SK-N-SH treated with all-trans-retinoic acid at 6 μM for 48 hours (cell line): ENCODE measurements around the gene SPRED1.
"Not testable (repeated sequence)": the region's sequence is repeated elsewhere in the genome, so short reads cannot be mapped to it uniquely, and the experiment has no call there.

Experiments used
- ATAC-seq: fragments of 200-7000 bp; cut with Tn5 transposase; 3 replicates; pipeline ENCODE4 v1.9.1; 2020; ENCODE audit warnings: mild to moderate bottlenecking, moderate library complexity
- ARNTL ChIP-seq: fragments of 450-650 bp; formaldehyde crosslinking; IDR thresholded peaks from 2 replicates; pipeline ENCODE4 v1.5.0; 2020; ENCODE audit warnings: low read depth, mild to moderate bottlenecking, moderate library complexity, borderline replicate concordance
- BACH2 ChIP-seq: fragments of 250-450 bp; sonication (Bioruptor Pico); IDR thresholded peaks from 2 replicates; pipeline ENCODE4 v1.9.0; 2021; ENCODE audit warnings: mild to moderate bottlenecking, borderline replicate concordance
- CREB5 ChIP-seq: fragments of 250-450 bp; sonication (Bioruptor Pico); IDR thresholded peaks from 2 replicates; pipeline ENCODE4 v1.5.1; 2020; ENCODE audit warnings: low read depth, mild to moderate bottlenecking, moderate library complexity
- CSDC2 ChIP-seq: fragments of 250-450 bp; sonication (Bioruptor Pico); IDR thresholded peaks from 2 replicates; pipeline ENCODE4 v1.5.0; 2020; ENCODE audit warnings: mild to moderate bottlenecking, moderate library complexity
- CSRNP3 ChIP-seq: fragments of 250-450 bp; sonication (Bioruptor Pico); IDR thresholded peaks from 2 replicates; pipeline ENCODE4 v1.5.1; 2021; ENCODE audit warnings: mild to moderate bottlenecking, moderate library complexity
- ESRRG ChIP-seq: fragments of 250-450 bp; sonication (Bioruptor Pico); IDR thresholded peaks from 2 replicates; pipeline ENCODE4 v1.6.1; 2021; ENCODE audit warnings: mild to moderate bottlenecking
- GLIS3 ChIP-seq: fragments of 250-450 bp; sonication (Bioruptor Pico); IDR thresholded peaks from 2 replicates; pipeline ENCODE4 v1.5.0; 2020; ENCODE audit warnings: mild to moderate bottlenecking, moderate library complexity
- ISL1 ChIP-seq: fragments of 250-450 bp; sonication (Bioruptor Pico); IDR thresholded peaks from 2 replicates; pipeline ENCODE4 v2.1.2; 2022; ENCODE audit warnings: mild to moderate bottlenecking, moderate library complexity
- PPARA ChIP-seq: fragments of 250-450 bp; sonication (Bioruptor Pico); IDR thresholded peaks from 2 replicates; pipeline ENCODE4 v1.5.0; 2020; ENCODE audit warnings: mild to moderate bottlenecking, borderline replicate concordance
- RARB ChIP-seq: fragments of 250-450 bp; sonication (Bioruptor Pico); IDR thresholded peaks from 2 replicates; pipeline ENCODE4 v1.8.0; 2021; ENCODE audit warnings: mild to moderate bottlenecking, moderate library complexity
- SNAI2 ChIP-seq: fragments of 250-450 bp; sonication (Bioruptor Pico); IDR thresholded peaks from 2 replicates; pipeline ENCODE4 v1.5.0; 2020; ENCODE audit warnings: mild to moderate bottlenecking, moderate library complexity
- TCF4 ChIP-seq: fragments of 250-450 bp; sonication (Bioruptor Pico); IDR thresholded peaks from 2 replicates; pipeline ENCODE4 v1.8.0; 2021; ENCODE audit warnings: mild to moderate bottlenecking, moderate library complexity, borderline replicate concordance
- TOX ChIP-seq: fragments of 250-450 bp; sonication (Bioruptor Pico); IDR thresholded peaks from 2 replicates; pipeline ENCODE4 v1.8.0; 2021; ENCODE audit warnings: mild to moderate bottlenecking, moderate library complexity, borderline replicate concordance
- ZC3H10 ChIP-seq: fragments of 250-450 bp; sonication (Bioruptor Pico); IDR thresholded peaks from 2 replicates; pipeline ENCODE4 v1.5.1; 2021; ENCODE audit warnings: mild to moderate bottlenecking, moderate library complexity
- ZFP3 ChIP-seq: fragments of 250-450 bp; sonication (Bioruptor Pico); IDR thresholded peaks from 2 replicates; pipeline ENCODE4 v1.5.0; 2020; ENCODE audit warnings: mild to moderate bottlenecking, moderate library complexity
- ZNF565 ChIP-seq: fragments of 450-650 bp; formaldehyde crosslinking; conservative IDR thresholded peaks from 2 replicates; pipeline ENCODE4 v1.5.0; 2020; ENCODE audit warnings: low read depth, mild to moderate bottlenecking, moderate library complexity
- ZNF70 ChIP-seq: fragments of 450-650 bp; formaldehyde crosslinking; IDR thresholded peaks from 2 replicates; pipeline ENCODE4 v1.5.0; 2020; ENCODE audit warnings: mild to moderate bottlenecking, moderate library complexity
- ZNF8 ChIP-seq: fragments of 450-650 bp; formaldehyde crosslinking; IDR thresholded peaks from 2 replicates; pipeline ENCODE4 v1.5.0; 2020; ENCODE audit warnings: mild to moderate bottlenecking, moderate library complexity
- TF ChIP-seq, protein P1 (sequence below): fragments of 250-450 bp; sonication (Bioruptor Pico); IDR thresholded peaks from 2 replicates; pipeline ENCODE4 v1.5.0; 2020; ENCODE audit warnings: mild to moderate bottlenecking, moderate library complexity

SPRED1 gene

GRCh38 chr15:38263996-38264395 is 11.4 kb downstream of the SPRED1 start:
- no peak for TF ChIP-seq ZFP3 (CRISPR knock-in tag)
- TF ChIP-seq ISL1 (CRISPR knock-in tag), result peak; percentile 36; the same call in 1 of the 2 replicates
- peak; percentile 50 for ATAC-seq

- no peak for TF ChIP-seq TCF4
- no peak for TF ChIP-seq ZNF8 (CRISPR knock-in tag)
- TF ChIP-seq RARB (CRISPR knock-in tag), result no peak
- no peak for TF ChIP-seq ISL1 (CRISPR knock-in tag)
- TF ChIP-seq ARNTL, result no peak
- no peak for TF ChIP-seq ZC3H10 (CRISPR knock-in tag)
- TF ChIP-seq GLIS3 (CRISPR knock-in tag), result no peak
- no peak for TF ChIP-seq CSRNP3 (CRISPR knock-in tag)
- no peak for TF ChIP-seq ZFP3 (CRISPR knock-in tag)
- no peak for TF ChIP-seq CREB5 (CRISPR knock-in tag)
- no peak for TF ChIP-seq SNAI2 (CRISPR knock-in tag)
- no peak for TF ChIP-seq BACH2
- no peak for TF ChIP-seq ZNF70 (CRISPR knock-in tag)
- TF ChIP-seq ESRRG (CRISPR knock-in tag), result no peak
- no peak for TF ChIP-seq PPARA (CRISPR knock-in tag)
- no peak for TF ChIP-seq ZNF565 (CRISPR knock-in tag)
- peak; percentile 64 for ATAC-seq
Measured at GRCh38 chr15:38266247-38266986, 13.8 kb downstream of the SPRED1 start.

DNA sequence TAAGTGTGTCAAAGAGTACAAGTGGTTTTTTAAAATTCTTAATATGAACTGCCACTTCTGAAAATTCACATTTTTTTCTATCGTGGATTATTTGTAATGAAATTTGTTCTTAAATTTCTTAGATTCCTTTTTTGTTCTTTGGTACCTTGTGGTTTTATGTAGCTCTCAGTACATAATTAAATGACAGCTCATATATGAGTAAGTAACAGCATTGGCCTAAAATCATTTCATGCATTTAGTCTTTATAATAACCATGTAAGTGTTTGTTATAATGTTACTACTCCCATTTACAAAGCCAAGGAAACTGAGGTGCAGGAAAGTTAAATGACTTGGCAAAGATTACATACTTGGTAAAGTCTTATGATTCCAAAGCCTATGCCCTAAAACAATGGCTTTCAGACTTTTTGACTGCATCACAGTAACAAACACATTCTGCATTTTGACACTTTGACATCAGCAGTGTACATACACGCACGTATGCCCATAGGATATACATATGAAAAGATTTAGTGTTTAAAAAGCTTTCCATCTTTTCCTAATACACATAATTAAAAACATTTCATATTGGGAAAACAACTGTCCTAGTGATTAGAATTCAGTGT is 14.9 kb downstream of the SPRED1 start:
- ATAC-seq, result 0 out of 3 replicates have a peak, but pooled peaks have one; percentile 21
- TF ChIP-seq ZFP3 (CRISPR knock-in tag) (no peak), ZC3H10 (CRISPR knock-in tag) (no peak), ZNF565 (CRISPR knock-in tag) (no peak), TOX (CRISPR knock-in tag) (no peak)

- TF ChIP-seq RARB (CRISPR knock-in tag) (no peak), ZNF8 (CRISPR knock-in tag) (no peak), TOX (CRISPR knock-in tag) (no peak), CSDC2 (CRISPR knock-in tag) (no peak), ISL1 (CRISPR knock-in tag) (no peak)
- TF ChIP-seq, protein P1, sequence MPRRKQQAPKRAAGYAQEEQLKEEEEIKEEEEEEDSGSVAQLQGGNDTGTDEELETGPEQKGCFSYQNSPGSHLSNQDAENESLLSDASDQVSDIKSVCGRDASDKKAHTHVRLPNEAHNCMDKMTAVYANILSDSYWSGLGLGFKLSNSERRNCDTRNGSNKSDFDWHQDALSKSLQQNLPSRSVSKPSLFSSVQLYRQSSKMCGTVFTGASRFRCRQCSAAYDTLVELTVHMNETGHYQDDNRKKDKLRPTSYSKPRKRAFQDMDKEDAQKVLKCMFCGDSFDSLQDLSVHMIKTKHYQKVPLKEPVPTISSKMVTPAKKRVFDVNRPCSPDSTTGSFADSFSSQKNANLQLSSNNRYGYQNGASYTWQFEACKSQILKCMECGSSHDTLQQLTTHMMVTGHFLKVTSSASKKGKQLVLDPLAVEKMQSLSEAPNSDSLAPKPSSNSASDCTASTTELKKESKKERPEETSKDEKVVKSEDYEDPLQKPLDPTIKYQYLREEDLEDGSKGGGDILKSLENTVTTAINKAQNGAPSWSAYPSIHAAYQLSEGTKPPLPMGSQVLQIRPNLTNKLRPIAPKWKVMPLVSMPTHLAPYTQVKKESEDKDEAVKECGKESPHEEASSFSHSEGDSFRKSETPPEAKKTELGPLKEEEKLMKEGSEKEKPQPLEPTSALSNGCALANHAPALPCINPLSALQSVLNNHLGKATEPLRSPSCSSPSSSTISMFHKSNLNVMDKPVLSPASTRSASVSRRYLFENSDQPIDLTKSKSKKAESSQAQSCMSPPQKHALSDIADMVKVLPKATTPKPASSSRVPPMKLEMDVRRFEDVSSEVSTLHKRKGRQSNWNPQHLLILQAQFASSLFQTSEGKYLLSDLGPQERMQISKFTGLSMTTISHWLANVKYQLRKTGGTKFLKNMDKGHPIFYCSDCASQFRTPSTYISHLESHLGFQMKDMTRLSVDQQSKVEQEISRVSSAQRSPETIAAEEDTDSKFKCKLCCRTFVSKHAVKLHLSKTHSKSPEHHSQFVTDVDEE (CRISPR knock-in tag), result no peak
- no peak for ATAC-seq
Measured at GRCh38 chr15:38271144-38271543, 18.5 kb downstream of the SPRED1 start.

- TF ChIP-seq ZNF8 (CRISPR knock-in tag), result 0 out of 2 replicates have a peak, but pooled peaks have one; percentile 33
- TF ChIP-seq ZNF70 (CRISPR knock-in tag), result no peak
- TF ChIP-seq GLIS3 (CRISPR knock-in tag), result no peak
- TF ChIP-seq, all 23 proteins: peak for 1
- no peak for ATAC-seq
Measured at GRCh38 chr15:38271895-38272294, 19.3 kb downstream of the SPRED1 start.

- ATAC-seq, result not testable (repeated sequence)
Measured at GRCh38 chr15:38272431-38272830, 19.8 kb downstream of the SPRED1 start.
